ENCODE results near the gene NXF1. TPM values are rescaled to one million over a fixed set of nuclear protein-coding genes. Genes with fewer than 3 reads are reported as not detected.

NXF1 gene
- total and polyA plus RNA-seq, 2 of the 13 experiments (the other 11 are each of a cell fraction or from before 2014, with no cell fraction given) = 30.4 to 30.9 TPM

DNA sequence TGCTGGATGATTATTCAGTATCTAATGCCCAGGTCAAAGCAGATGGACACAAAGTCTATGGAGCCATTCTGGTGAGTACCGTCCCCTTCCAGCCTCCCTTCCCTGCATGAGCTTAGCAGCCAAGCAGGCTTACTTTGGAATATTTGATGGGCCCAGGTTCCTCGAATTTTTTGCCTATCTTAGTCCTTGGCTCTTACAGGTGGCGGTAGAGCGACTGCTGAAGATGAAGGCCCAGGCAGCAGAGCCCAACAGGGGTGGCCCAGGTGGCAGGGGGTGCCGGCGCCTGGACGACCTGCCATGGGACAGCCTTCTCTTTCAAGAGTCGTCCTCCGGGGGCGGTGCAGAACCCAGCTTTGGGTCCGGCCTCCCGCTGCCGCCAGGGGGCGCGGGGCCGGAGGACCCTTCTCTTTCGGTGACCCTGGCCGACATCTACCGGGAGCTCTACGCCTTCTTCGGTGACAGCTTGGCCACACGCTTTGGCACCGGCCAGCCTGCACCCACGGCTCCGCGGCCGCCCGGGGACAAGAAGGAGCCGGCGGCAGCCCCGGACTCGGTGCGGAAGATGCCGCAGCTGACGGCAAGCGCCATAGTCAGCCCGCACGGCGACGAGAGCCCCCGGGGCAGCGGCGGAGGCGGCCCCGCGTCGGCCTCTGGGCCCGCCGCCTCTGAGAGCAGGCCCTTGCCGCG lies 18.8 kb downstream of the NXF1 start (continued):
- TF ChIP-seq ZFX (CRISPR knock-in tag; IDR thresholded peaks at IDR 0.05; ENCODE audit: low read depth) (no peak), SNAI1 (CRISPR knock-in tag; IDR thresholded peaks at IDR 0.05; ENCODE audit: borderline replicate concordance) (no peak), ZNF709 (CRISPR knock-in tag; IDR thresholded peaks at IDR 0.05) (0 out of 2 replicates have a peak, but pooled peaks have one; percentile 63), HMGA1 (CRISPR knock-in tag; conservative IDR thresholded peaks at IDR 0.05) (no peak), CC2D1A (CRISPR knock-in tag; IDR thresholded peaks at IDR 0.05) (no peak), ZNF777 (CRISPR knock-in tag; IDR thresholded peaks at IDR 0.05) (peak; percentile 67; the same call in 1 of the 2 replicates), ZNF7 (CRISPR knock-in tag; IDR thresholded peaks at IDR 0.05) (no peak), MYC (CRISPR knock-in tag; IDR thresholded peaks at IDR 0.05; ENCODE audit: borderline replicate concordance) (peak; percentile 34; the same call in 1 of the 2 replicates), NFYC (CRISPR knock-in tag; IDR thresholded peaks at IDR 0.05) (no peak), NFYB (CRISPR knock-in tag; IDR thresholded peaks at IDR 0.05) (no peak), ZNF432 (CRISPR knock-in tag; IDR thresholded peaks at IDR 0.05; ENCODE audit: borderline replicate concordance) (no peak), ZBTB3 (CRISPR knock-in tag; IDR thresholded peaks at IDR 0.05; ENCODE audit: borderline replicate concordance, low read depth) (no peak), FOSL2 (CRISPR knock-in tag; IDR thresholded peaks at IDR 0.05) (peak; percentile 28; the same call in 1 of the 2 replicates), TAF15 (IDR thresholded peaks at IDR 0.05; ENCODE audit: low read depth, low read length, poor library complexity, severe bottlenecking) (peak; percentile 21), ZNF557 (CRISPR knock-in tag; IDR thresholded peaks at IDR 0.05) (no peak), ZBTB38 (CRISPR knock-in tag; IDR thresholded peaks at IDR 0.05) (peak; percentile 14; the same call in 1 of the 2 replicates), ONECUT2 (CRISPR knock-in tag; IDR thresholded peaks at IDR 0.05) (no peak), AHR (CRISPR knock-in tag; IDR thresholded peaks at IDR 0.05) (no peak), NBN (conservative IDR thresholded peaks at IDR 0.05) (no peak)
- TF ChIP-seq, protein P1, sequence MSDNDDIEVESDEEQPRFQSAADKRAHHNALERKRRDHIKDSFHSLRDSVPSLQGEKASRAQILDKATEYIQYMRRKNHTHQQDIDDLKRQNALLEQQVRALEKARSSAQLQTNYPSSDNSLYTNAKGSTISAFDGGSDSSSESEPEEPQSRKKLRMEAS (IDR thresholded peaks at IDR 0.05) = no peak
- TF ChIP-seq, protein P2, sequence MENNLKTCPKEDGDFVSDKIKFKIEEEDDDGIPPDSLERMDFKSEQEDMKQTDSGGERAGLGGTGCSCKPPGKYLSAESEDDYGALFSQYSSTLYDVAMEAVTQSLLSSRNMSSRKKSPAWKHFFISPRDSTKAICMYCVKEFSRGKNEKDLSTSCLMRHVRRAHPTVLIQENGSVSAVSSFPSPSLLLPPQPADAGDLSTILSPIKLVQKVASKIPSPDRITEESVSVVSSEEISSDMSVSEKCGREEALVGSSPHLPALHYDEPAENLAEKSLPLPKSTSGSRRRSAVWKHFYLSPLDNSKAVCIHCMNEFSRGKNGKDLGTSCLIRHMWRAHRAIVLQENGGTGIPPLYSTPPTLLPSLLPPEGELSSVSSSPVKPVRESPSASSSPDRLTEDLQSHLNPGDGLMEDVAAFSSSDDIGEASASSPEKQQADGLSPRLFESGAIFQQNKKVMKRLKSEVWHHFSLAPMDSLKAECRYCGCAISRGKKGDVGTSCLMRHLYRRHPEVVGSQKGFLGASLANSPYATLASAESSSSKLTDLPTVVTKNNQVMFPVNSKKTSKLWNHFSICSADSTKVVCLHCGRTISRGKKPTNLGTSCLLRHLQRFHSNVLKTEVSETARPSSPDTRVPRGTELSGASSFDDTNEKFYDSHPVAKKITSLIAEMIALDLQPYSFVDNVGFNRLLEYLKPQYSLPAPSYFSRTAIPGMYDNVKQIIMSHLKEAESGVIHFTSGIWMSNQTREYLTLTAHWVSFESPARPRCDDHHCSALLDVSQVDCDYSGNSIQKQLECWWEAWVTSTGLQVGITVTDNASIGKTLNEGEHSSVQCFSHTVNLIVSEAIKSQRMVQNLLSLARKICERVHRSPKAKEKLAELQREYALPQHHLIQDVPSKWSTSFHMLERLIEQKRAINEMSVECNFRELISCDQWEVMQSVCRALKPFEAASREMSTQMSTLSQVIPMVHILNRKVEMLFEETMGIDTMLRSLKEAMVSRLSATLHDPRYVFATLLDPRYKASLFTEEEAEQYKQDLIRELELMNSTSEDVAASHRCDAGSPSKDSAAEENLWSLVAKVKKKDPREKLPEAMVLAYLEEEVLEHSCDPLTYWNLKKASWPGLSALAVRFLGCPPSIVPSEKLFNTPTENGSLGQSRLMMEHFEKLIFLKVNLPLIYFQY (CRISPR knock-in tag; IDR thresholded peaks at IDR 0.05; ENCODE audit: borderline replicate concordance) = peak; percentile 78; the same call in 1 of the 2 replicates
- TF ChIP-seq, protein P3, sequence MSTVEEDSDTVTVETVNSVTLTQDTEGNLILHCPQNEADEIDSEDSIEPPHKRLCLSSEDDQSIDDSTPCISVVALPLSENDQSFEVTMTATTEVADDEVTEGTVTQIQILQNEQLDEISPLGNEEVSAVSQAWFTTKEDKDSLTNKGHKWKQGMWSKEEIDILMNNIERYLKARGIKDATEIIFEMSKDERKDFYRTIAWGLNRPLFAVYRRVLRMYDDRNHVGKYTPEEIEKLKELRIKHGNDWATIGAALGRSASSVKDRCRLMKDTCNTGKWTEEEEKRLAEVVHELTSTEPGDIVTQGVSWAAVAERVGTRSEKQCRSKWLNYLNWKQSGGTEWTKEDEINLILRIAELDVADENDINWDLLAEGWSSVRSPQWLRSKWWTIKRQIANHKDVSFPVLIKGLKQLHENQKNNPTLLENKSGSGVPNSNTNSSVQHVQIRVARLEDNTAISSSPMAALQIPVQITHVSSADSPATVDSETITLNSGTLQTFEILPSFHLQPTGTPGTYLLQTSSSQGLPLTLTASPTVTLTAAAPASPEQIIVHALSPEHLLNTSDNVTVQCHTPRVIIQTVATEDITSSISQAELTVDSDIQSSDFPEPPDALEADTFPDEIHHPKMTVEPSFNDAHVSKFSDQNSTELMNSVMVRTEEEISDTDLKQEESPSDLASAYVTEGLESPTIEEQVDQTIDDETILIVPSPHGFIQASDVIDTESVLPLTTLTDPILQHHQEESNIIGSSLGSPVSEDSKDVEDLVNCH (CRISPR knock-in tag; IDR thresholded peaks at IDR 0.05) = no peak
- TF ChIP-seq, protein P4, sequence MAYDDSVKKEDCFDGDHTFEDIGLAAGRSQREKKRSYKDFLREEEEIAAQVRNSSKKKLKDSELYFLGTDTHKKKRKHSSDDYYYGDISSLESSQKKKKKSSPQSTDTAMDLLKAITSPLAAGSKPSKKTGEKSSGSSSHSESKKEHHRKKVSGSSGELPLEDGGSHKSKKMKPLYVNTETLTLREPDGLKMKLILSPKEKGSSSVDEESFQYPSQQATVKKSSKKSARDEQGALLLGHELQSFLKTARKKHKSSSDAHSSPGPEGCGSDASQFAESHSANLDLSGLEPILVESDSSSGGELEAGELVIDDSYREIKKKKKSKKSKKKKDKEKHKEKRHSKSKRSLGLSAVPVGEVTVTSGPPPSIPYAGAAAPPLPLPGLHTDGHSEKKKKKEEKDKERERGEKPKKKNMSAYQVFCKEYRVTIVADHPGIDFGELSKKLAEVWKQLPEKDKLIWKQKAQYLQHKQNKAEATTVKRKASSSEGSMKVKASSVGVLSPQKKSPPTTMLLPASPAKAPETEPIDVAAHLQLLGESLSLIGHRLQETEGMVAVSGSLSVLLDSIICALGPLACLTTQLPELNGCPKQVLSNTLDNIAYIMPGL (CRISPR knock-in tag; IDR thresholded peaks at IDR 0.05; ENCODE audit: borderline replicate concordance in 1 of 2, low read depth in 1 of 2) = peak; percentile 78 to 93
